Left ventricle myocardium superior (tissue), 1 donor: ENCODE data around the gene KRTAP5-9. TPM values are rescaled to one million over a fixed set of nuclear protein-coding genes. Genes with fewer than 3 reads are reported as not detected.
"Not testable (repeated sequence)": the region's sequence is repeated elsewhere in the genome, so short reads cannot be mapped to it uniquely, and the experiment has no call there.

Experiments
- ATAC-seq: fragments of 200-7000 bp; cut with Tn5 transposase; one replicate; pipeline ENCODE4 v1.9.1; 2020; ENCODE audit warnings: mild to moderate bottlenecking, moderate library complexity
- DNase-seq: peaks from one replicate; pipeline ENCODE4 v3.0.0-alpha.2; 2020
- intact Hi-C: fragments of 100-400 bp; cut with micrococcal nuclease; formaldehyde crosslinking; loops from one replicate; pipeline ENCODE4 v1.11.0; 2022
- total RNA-seq: library from RNA; stranded (reverse); fragmentation: NEBNext Ultra II Directional; extraction: Animal tissue kit (Norgen Biotek cat#: 25700); gene quantifications from one replicate; pipeline ENCODE4 v1.2.1, GENCODE V29; 2021
- donor health status: DM: no; HTN: yes; CAD: no; lungs with severe emphysema.

Gene KRTAP5-9
- total RNA-seq, 1 donor from 2014 or later: not detected

- intact Hi-C loops: no loop called here
- DNase-seq: no peak
These were observed 6.8 kb downstream of the KRTAP5-9 start for GRCh38 chr11:71554996-71555395.

GRCh38 chr11:71555508-71555907, 7.3 kb downstream of the KRTAP5-9 start:
- intact Hi-C loops: no loop called here
- DNase-seq: no peak
- no peak for ATAC-seq

More at GRCh38 chr11:71554996-71555395, 6.8 kb downstream of the KRTAP5-9 start:
- ATAC-seq: no peak

- intact Hi-C loops: no loop called here
- DNase-seq: no peak
- ATAC-seq: no peak
These were observed 7.8 kb downstream of the KRTAP5-9 start for GRCh38 chr11:71556018-71556417.

DNA sequence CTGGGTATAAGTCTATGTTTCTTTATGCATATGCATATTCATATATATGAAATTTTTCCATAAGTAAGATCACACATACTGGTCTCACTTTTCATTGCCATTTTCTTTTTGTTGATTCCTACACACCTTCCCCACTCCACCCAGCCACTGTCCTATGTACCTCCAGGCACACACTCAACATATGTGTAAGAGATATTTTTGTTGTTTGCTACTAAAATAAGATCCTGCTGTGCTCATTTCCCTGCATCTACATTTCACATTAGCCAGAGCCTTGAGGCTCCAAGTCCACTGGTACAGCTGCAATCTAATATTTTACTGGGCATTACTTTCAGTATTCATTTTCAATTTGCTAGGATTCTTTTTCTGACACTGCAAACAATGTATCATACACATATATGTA, 9.0 kb downstream of the KRTAP5-9 start:
- DNase-seq (no peak), ATAC-seq (no peak)
- intact Hi-C loops: no loop called here

- no peak for ATAC-seq
These were observed 10.8 kb downstream of the KRTAP5-9 start for GRCh38 chr11:71558996-71559395.

GRCh38 chr11:71562120-71562519, 13.9 kb downstream of the KRTAP5-9 start:
- intact Hi-C loops: no loop called here
- ATAC-seq (no peak), DNase-seq (no peak)

More at GRCh38 chr11:71558996-71559395, 10.8 kb downstream of the KRTAP5-9 start:
- no peak for DNase-seq
- intact Hi-C loops: no loop called here

DNA sequence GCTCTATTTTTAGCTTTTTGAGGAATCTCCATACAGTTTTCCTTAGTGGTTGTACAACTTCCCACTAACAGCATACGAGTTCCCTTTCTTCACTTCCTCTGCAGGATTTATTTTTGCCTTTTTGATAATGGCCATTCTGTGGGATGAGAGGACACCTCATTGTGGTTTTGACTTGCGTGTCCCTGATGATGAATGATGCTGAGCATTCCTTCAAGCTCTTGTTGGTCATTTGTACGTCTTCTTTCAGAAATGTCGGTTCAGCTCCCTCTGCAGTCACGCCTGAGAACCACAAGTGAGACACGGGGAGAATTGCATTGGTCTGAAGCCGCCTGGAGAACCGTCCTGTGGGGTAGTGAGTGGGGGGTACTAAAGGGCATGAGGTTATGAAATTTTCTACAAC, 15.2 kb downstream of the KRTAP5-9 start:
- intact Hi-C loops: no loop called here
- ATAC-seq (no peak), DNase-seq (no peak)

DNA sequence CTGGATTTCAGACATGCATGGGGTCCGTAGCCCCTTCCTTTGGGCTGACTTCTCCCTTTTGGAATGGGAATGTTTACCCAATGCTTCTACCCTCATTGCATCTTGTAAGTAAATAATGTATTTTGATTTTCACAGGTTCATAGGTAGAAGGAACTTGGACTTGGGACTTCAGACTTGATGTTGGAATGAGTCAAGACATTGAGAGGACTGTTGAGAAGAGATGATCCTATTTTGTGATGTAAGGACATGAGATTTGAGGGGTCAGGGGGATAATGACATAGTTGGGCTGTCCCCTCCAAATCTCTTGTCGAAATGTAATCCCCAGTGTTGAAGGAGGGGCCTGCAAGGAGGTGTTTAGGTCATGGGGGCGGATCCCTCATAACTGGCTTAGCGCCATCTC, 16.2 kb downstream of the KRTAP5-9 start:
- no peak for DNase-seq
- no peak for ATAC-seq
- intact Hi-C loops: no loop called here

DNA sequence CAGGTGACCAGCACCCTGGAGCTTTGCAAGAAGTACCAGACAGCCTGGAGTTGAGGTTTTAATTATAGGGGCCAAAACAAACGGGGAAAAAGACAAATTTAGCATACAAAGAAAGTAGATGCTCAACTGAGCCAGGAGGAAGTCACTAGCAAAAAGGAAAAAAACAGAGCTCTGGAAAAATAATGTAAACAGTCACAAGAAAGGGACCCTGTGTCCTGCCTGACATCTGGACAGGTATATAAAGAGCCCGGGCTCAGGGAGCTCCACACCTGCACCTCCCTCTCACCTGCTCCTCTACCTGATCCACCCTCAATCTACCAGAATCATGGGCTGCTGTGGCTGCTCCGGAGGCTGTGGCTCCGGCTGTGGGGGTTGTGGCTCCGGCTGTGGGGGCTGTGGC, 17.0 kb downstream of the KRTAP5-9 start, which contains the start of gene KRTAP5-10:
Gene KRTAP5-10, plus strand, starts transcription at position 301 of the 400 bp plus-strand sequence. Its CDS starts 25 bp downstream, at position 326.
- ATAC-seq (no peak), DNase-seq (no peak)
- intact Hi-C loops: no loop called here

DNA sequence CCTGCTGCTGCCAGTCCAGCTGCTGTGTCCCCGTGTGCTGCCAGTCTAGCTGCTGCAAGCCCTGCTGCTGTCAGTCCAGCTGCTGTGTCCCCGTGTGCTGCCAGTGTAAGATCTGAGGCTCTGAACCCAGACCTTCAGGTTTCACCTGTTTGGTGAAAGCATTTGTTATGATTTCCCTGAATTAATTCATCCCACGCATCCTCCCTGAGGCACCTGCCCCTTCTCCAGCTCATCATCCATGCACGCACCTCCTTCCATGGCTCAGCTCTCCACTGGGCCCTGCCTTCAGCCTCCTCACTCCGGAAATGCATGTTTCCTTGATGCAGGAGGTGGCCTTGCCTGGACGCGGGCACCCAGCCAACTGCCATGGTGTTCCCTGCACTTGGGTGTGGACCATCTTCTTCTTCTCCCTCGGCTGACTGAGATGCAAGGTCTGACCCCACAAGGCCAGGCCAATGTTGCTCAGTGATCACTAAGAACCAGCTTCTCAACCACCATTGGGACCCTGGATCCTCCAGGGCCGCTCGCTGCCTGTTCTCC, 17.9 kb downstream of the KRTAP5-9 start:
- ATAC-seq: no peak
- DNase-seq: no peak
- intact Hi-C loops: no loop called here

DNA sequence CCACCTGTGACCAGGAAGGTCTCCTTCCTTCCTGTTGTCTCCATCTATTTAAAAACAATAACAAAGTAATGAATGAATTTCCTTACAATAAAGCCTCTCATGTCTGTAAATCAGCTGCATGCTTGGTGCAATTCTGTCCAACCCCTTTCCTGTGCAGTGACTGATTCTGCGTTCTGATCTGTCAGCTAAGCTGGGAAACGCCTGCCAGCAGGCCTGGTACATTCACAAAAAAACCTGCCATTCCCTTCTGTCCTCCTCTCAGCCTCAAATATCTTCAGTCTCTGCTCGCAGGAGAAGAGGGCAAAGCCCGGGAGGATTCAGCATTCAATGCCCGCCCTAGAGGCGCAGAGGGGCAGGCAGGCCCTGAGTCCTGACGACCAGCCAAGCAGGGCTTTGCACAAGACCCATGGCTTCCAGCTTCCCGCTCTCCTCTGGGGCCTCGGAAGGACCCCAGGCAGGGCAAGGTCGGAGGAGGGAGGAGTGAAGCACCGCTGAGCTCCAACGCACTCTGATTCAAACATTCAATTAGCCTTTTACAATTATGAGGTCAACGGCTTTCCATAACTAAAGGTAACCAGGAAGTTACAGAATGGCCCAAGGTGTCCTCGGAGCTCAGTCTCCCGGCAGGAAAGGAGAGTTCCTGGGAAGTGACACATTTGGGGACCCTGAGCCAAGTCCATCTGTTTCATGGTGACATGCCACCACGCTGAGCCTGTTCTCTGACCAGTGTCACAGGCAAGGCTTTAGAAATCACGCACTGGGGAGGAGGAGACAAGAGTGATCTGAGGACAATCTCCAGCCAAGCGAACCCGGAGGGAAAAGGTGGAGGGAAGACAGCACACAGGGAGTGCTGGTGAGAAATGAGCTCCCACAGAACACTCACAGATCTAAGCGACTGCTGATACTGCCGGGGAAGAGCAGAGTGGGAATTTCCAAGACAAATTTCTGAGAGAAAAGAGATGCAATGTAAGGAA, 18.7 kb downstream of the KRTAP5-9 start:
- intact Hi-C loops, DNase-seq, ATAC-seq: not testable (repeated sequence)

DNA sequence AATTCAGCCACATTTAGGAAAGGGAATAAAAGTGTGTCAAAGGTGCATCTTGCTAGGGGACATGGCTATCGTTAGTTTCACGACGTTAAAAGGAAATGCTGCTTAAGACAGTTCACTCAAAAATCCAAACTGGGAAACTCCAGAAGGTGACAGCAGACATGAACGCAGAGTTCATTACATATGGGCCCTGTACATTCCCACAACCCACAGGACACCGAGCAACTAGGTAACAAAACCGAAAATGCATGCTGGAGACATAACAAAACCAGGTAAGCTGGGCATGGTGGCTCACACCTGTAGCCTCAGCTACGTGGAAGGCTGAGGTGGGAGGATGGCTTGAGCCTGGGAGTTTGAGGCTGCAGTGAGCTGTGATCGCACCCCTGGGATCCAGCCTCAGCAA, 19.4 kb downstream of the KRTAP5-9 start:
- intact Hi-C loops, DNase-seq, ATAC-seq: not testable (repeated sequence)

GRCh38 chr11:71568704-71569349, 20.6 kb downstream of the KRTAP5-9 start:
- ATAC-seq (no peak), DNase-seq (no peak)
- intact Hi-C loops: no loop called here

DNA sequence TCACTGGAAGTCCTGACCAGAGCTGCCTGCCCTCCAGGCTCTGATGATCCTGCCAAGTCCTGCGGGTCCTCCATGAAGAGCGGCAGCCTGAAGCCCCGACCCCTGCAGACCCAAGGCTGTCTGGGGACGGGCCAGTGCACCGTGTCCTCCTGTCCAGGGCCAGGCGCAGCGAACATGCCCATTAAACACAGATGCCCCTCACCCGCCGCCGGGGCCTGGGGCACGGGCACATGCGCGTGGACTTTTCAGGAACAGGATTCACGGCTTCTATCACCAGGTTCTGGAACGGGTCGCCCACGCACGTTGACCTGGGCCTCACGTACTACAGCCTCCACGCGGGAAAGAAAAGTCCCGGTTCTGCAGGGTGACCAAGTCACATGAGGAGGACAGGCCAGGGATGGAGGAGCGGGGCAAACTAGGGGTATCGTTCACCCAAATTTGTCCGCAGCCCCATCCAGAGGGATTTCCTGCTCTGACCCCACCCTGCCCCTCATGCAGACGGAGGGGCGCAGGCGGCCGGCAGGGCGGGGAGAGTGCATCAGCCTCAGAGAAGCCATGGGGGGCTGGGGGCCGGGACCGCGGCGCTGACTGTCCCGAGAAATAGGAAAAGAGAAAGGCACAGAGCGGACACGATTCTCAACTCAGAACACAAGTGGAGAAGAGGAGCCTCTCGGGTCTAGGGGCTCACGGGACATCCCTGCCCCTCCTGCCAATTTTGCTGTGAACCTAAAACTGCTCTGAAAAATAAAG, 23.1 kb downstream of the KRTAP5-9 start:
- intact Hi-C loops, ATAC-seq, DNase-seq: not testable (repeated sequence)

GRCh38 chr11:71572811-71573210, 24.6 kb downstream of the KRTAP5-9 start:
- intact Hi-C loops: no loop called here
- ATAC-seq (no peak), DNase-seq (no peak)

GRCh38 chr11:71574418-71574817, 26.2 kb downstream of the KRTAP5-9 start:
- DNase-seq (no peak), ATAC-seq (no peak)
- intact Hi-C loops: no loop called here

DNA sequence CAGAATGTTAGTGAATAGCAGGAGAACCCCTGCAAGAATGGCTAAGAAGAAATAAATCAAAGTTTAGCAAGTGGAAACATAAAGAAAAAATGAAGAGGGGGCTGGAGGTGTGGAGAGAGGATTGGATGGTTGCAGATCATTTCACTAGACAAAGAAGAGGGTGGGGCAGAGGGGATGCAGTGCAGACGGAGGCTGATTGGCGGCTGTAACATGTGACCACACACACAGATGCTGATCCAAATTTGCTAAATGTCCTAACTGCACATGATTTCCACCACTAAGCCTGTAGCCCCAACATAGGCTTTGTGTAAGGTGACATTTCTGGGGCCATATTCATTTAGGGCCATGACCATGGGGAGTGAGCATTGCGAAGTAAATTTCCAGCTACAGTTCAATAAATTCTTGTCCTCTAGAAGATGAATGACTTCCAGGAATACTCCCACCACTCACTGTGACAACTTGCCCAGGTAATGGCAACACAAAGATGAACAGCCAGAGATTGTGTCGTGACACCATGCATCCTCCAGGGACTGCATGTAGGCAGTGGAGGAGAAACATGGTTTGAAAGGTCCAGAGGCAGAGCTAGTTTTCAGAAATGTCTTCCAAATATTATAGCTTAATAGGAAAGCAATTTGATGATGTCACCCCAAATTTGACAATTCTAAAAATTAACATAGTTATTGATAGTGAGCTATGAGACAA, 27.7 kb downstream of the KRTAP5-9 start:
- no peak for DNase-seq
- intact Hi-C loops: no loop called here
- no peak for ATAC-seq

GRCh38 chr11:71576688-71577465, 28.7 kb downstream of the KRTAP5-9 start:
- ATAC-seq, intact Hi-C loops, DNase-seq: not testable (repeated sequence)
